Heart right ventricle (tissue), 16 donors: ENCODE measurements around the gene PLCL2. TPM values are rescaled to one million over a fixed set of nuclear protein-coding genes. Genes with fewer than 3 reads are reported as not detected.

Source experiments
- ATAC-seq, 8 donors: fragments of 200-7000 bp; cut with Tn5 transposase; one replicate each; pipeline ENCODE4 v1.9.1; 2020; ENCODE audit warnings: mild to moderate bottlenecking in 8 of 8, moderate library complexity in 8 of 8, moderate number of reproducible peaks in 1 of 8
- DNase-seq, 2 donors: peaks; one replicate each; pipeline ENCODE4 v3.0.0-alpha.2; 2020
- H3K27ac ChIP-seq, 10 donors: fragments of 200-600 bp; sonication (generic) in 2 of 10; one replicate each; pipeline versions ENCODE4 v1.5.0 to v1.8.0; 2020 to 2022; ENCODE audit warnings: mild to moderate bottlenecking in 3 of 10
- H3K27me3 ChIP-seq, 7 donors: fragments of 200-600 bp; one replicate each; pipeline ENCODE4 v1.8.0; 2021 to 2022; ENCODE audit warnings: mild to moderate bottlenecking in 2 of 7
- H3K36me3 ChIP-seq, 9 donors: fragments of 200-600 bp; sonication (generic) in 1 of 9; one replicate each; pipeline versions ENCODE4 v1.5.0 to v1.8.0; 2020 to 2022; ENCODE audit warnings: mild to moderate bottlenecking in 2 of 9
- H3K4me1 ChIP-seq, 9 donors: fragments of 200-600 bp; sonication (generic) in 1 of 9; one replicate each; pipeline versions ENCODE4 v1.5.0 to v1.8.0; 2020 to 2022; ENCODE audit warnings: mild to moderate bottlenecking in 4 of 9
- H3K4me3 ChIP-seq, 10 donors: fragments of 200-600 bp; sonication (generic) in 2 of 10; one replicate each; pipeline versions ENCODE4 v1.5.0 to v1.8.0; 2020 to 2022; ENCODE audit warnings: mild to moderate bottlenecking in 7 of 10, moderate library complexity in 2 of 10
- H3K9me3 ChIP-seq, 11 donors: fragments of 200-600 bp in 10 of 11; sonication (generic) in 2 of 11; one replicate each; pipeline versions ENCODE4 v1.5.0 to v1.8.0; 2013 to 2022; ENCODE audit warnings: mild to moderate bottlenecking in 2 of 11, control low read depth in 1 of 11, moderate library complexity in 1 of 11
- CTCF ChIP-seq, 9 donors: fragments of 200-600 bp; sonication (generic) in 2 of 9; IDR thresholded peaks; one replicate each; pipeline versions ENCODE4 v1.5.0 to v1.8.0; 2021 to 2022; ENCODE audit warnings: antibody characterized with exemption in 9 of 9, mild to moderate bottlenecking in 5 of 9, moderate library complexity in 1 of 9
- WGBS, 2 donors: extraction: QIAGEN DNeasy Blood & Tissue Kit; methylation state at CpG; one replicate each; pipeline ENCODE4 v1.1.7; 2013; ENCODE audit warnings: inconsistent platforms in 1 of 2; 5-methylcytosine and 5-hydroxymethylcytosine counted together
- intact Hi-C, 10 donors: fragments of 100-400 bp; cut with DNase I; formaldehyde crosslinking; loops; one replicate each; pipeline versions ENCODE4 v1.11.1 to v1.14.2; 2022
- polyA plus RNA-seq, 2 donors: library from polyadenylated mRNA; stranded (reverse); fragments of 200-250 nt; gene quantifications; one replicate each; pipeline ENCODE4 v1.2.3, GENCODE V29; 2013
- total RNA-seq, 10 donors: library from RNA; stranded (reverse); fragmentation: NEBNext Ultra II Directional in 3 of 10; extraction: Animal tissue kit (Norgen Biotek cat#: 25700) in 3 of 10; gene quantifications; one replicate each; pipeline versions ENCODE4 v1.2.1 to v1.2.4, GENCODE V29; 2021 to 2023
- donor health status: Arrhythmogenic right ventricular cardiomyopathy.
- donor health status: ischemic (EF 13 %, LVEDD 7.1; RV severe dilation, severe dysfunction).
- donor health status: healthy with polysubstance abuse.
- donor health status: DM: no; HTN: yes; CAD: no.
- donor health status: DM: no; HTN: no; CAD: no.
- donor health status: ischemic (EF 25% LVEDD 6.9; RV normal size, moderate dysfunction).
- donor health status: ischemic (EF 25% LVEDD 5.7; RV mildly dilated, moderate dysfunction).
- donor health status: healthy.
- donor health status: DM: yes; HTN: yes; CAD: no.
- donor health status: Ischemic cardiomyopathy.
- donor health status: ischemic (EF 35%, LVEDD 5.7; RV mildly dilated, moderate dysfunction).
- donor health status: nonischemic (EF 11% LVEDD 7.7; RV severe dilation, severe dysfunction).
- donor health status: DM: yes; HTN: yes; CAD: no.
- donor health status: PGD.
- donor health status: ischemic (EF 29% LVEDD 5.4; RV normal size, mild dysfunction).
- donor health status: nonischemic (EF 23%, LVEDD 6.1; RV moderate dilation, normal function).

The PLCL2 gene
- total and polyA plus RNA-seq, 12 donors = 8.7 to 79.8 (median 53.0) TPM

- Histone ChIP-seq H3K4me1 (peaks cover 0 to 41% (median 9%) of the 10 kb centered on the region in 9 donors), H3K9me3 (peaks cover 0 to 23% (median 0%) of the 10 kb centered on the region in 11 donors), H3K27ac (peak overlapping the region in 1 of 10 donors; percentile 27), H3K36me3 (peaks cover 0 to 57% (median 8%) of the 10 kb centered on the region in 9 donors), H3K27me3 (no peaks in the 10 kb centered on the region), H3K4me3 (no peak overlapping the region)
- no peak for TF ChIP-seq CTCF (IDR thresholded peaks at IDR 0.05)
- intact Hi-C loops = no loop called here
- no peak for ATAC-seq
- DNase-seq = no peak
- 91% methylated on average over 2 of the region's 2 CpGs for WGBS, 2 donors
Measured at GRCh38 chr3:17050506-17050905, 165.8 kb downstream of the PLCL2 start.

- H3K27ac ChIP-seq = peak overlapping the region in 1 of 10 donors; percentile 8
- peaks cover 0 to 47% (median 24%) of the 10 kb centered on the region in 9 donors for H3K4me1 ChIP-seq
- ATAC-seq (peak in 1 of 8 donors; percentile 31), DNase-seq (no peak)
- H3K27me3 ChIP-seq = no peaks in the 10 kb centered on the region
- H3K9me3 ChIP-seq = peaks cover 0 to 23% (median 0%) of the 10 kb centered on the region in 11 donors
- intact Hi-C loops = no loop called here
- no peak for TF ChIP-seq CTCF (IDR thresholded peaks at IDR 0.05)
- H3K36me3 ChIP-seq = peaks cover 0 to 40% (median 8%) of the 10 kb centered on the region in 9 donors
- no peak overlapping the region for H3K4me3 ChIP-seq
Measured at GRCh38 chr3:17052363-17052762, 167.6 kb downstream of the PLCL2 start.

- 87 to 93% methylated on average over 1 of the region's 1 CpG for WGBS, 2 donors
- ATAC-seq (no peak), DNase-seq (no peak)
- Histone ChIP-seq H3K27me3 (no peaks in the 10 kb centered on the region), H3K27ac (peak overlapping the region in 4 of 10 donors; percentile 25 to 75 (median 60)), H3K4me1 (peaks cover 0 to 47% (median 24%) of the 10 kb centered on the region in 9 donors), H3K4me3 (no peak overlapping the region), H3K36me3 (peaks cover 0 to 20% (median 0%) of the 10 kb centered on the region in 9 donors), H3K9me3 (peaks cover 0 to 19% (median 0%) of the 10 kb centered on the region in 11 donors)
- TF ChIP-seq CTCF (IDR thresholded peaks at IDR 0.05) = no peak
- intact Hi-C loops = no loop called here
Measured at GRCh38 chr3:17054301-17054981, 169.7 kb downstream of the PLCL2 start.

GRCh38 chr3:17054982-17055343, 170.2 kb downstream of the PLCL2 start:
- intact Hi-C loops = no loop called here
- ATAC-seq (no peak), DNase-seq (no peak)
- peaks cover 0 to 43% (median 24%) of the 10 kb centered on the region in 9 donors for H3K4me1 ChIP-seq
- no peak overlapping the region for H3K4me3 ChIP-seq
- no peak for TF ChIP-seq CTCF (IDR thresholded peaks at IDR 0.05)
- H3K27ac ChIP-seq = peak overlapping the region in 9 of 10 donors; percentile 25 to 75 (median 54)
- H3K9me3 ChIP-seq = peaks cover 0 to 19% (median 0%) of the 10 kb centered on the region in 11 donors
- H3K27me3 ChIP-seq = no peaks in the 10 kb centered on the region
- H3K36me3 ChIP-seq = peaks cover 0 to 14% (median 0%) of the 10 kb centered on the region in 9 donors
